MCF 10A (cell line): ENCODE results near the gene ZACN. TPM values are rescaled to one million over a fixed set of nuclear protein-coding genes. Genes with fewer than 3 reads are reported as not detected.

ENCODE experiments used
- BruUV-seq: library from RNA; stranded (reverse); fragments of 400-500 nt; replicated peaks from 2 replicates; lab custom pipeline; 2021; lab: Mats Ljungman, UMichigan
- CTCF ChIA-PET: fragments of 300-600 bp; sonication (Branson Sonifier 250); formaldehyde crosslinking; extraction: SDS; loops from one replicate; lab custom pipeline; 2021; ENCODE audit warnings: antibody characterized with exemption, inconsistent platforms; lab: Yijun Ruan, JAX
- POLR2A ChIA-PET: fragments of 300-600, 350-650 bp; sonication (Branson Sonifier 250); formaldehyde crosslinking; extraction: SDS; loops from one replicate; lab custom pipeline; 2020; ENCODE audit warnings: antibody characterized with exemption, inconsistent platforms; lab: Yijun Ruan, JAX
- DNase-seq: peaks from one replicate; pipeline ENCODE4 v3.0.0-alpha.2; 2018; ENCODE audit not compliant: unreplicated experiment
- H3K27ac Mint-ChIP-seq: one replicate; pipeline ENCODE4 v1.8.0; 2022; ENCODE audit warnings: mild to moderate bottlenecking, low read depth, mixed read lengths; ENCODE audit not compliant: unreplicated experiment
- H3K27me3 Mint-ChIP-seq: one replicate; pipeline ENCODE4 v1.8.0; 2022; ENCODE audit warnings: mixed read lengths; ENCODE audit not compliant: insufficient read depth, unreplicated experiment
- H3K36me3 Mint-ChIP-seq: one replicate; pipeline ENCODE4 v1.8.0; 2022; ENCODE audit warnings: mild to moderate bottlenecking, moderate library complexity, mixed read lengths; ENCODE audit not compliant: insufficient read depth, unreplicated experiment
- H3K4me1 Mint-ChIP-seq: one replicate; pipeline ENCODE4 v1.8.0; 2022; ENCODE audit warnings: mixed read lengths; ENCODE audit not compliant: insufficient read depth, unreplicated experiment
- H3K4me3 Mint-ChIP-seq: one replicate; pipeline ENCODE4 v1.8.0; 2022; ENCODE audit warnings: mild to moderate bottlenecking, moderate library complexity, mixed read lengths; ENCODE audit not compliant: unreplicated experiment
- H3K9me3 Mint-ChIP-seq: one replicate; pipeline ENCODE4 v1.8.0; 2022; ENCODE audit warnings: mixed read lengths; ENCODE audit not compliant: unreplicated experiment
- CTCF ChIP-seq: fragments of 200-600 bp; IDR thresholded peaks from one replicate; pipeline ENCODE4 v1.8.0; 2022; ENCODE audit warnings: antibody characterized with exemption, mild to moderate bottlenecking; ENCODE audit not compliant: unreplicated experiment
- intact Hi-C: fragments of 100-400 bp; cut with micrococcal nuclease; formaldehyde crosslinking; loops from 2 replicates; pipeline ENCODE4 v1.14.1; 2022
- total RNA-seq: library from RNA; stranded (reverse); gene quantifications from 2 replicates; pipeline ENCODE4 v1.2.3, GENCODE V29; 2022

The ZACN gene
- total RNA-seq, 1 experiment from 2014 or later, result not detected

DNA sequence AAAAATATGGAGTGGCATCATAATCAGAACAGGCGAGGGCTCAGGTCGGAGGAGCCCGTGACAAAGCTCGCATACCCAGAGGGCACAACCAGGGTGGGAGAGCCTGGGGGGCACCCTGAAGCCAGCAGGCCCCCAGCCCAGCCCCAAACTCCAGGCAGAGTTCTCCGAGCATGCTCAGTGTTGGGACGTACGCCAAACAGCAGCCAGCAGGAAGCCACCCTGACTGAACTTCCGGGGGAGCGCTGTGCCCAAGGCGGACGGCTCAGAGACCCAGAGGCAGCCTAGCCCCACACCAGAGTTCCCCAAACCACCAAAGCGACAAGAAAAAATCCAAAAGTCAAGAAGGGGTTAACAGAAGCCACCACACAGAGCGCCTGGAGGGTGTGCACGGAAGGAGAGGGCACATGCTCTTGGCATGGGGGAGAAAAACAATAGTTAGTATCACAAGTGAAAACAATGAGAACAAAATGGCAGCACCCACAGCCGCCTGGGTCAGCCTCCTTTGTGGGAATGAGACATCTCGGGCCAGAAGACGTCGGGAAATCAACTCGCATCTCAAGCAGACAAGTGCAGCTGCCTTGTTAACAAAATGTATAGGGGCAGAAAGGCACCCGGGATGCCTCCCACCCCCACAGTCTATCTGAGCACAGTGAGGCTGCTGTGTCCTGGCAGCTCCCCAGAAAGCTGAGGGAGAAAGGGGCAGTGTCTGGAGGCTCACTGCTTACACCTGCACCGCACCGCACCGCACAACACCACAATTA is 12.7 kb downstream of the ZACN start:
- POLR2A ChIA-PET, result interaction anchor here (0.7 to 1.3 kb wide), 3 partner anchors 10 to 21 kb away, joined by 3 to 8 read pairs (median 3); no protein-coding TSS in a partner anchor
- intact Hi-C loops, result no loop called here
- no peaks in the 10 kb centered on the region for H3K4me1 Mint-ChIP-seq
- H3K27me3 Mint-ChIP-seq, result no peaks in the 10 kb centered on the region
- H3K9me3 Mint-ChIP-seq, result no peaks in the 10 kb centered on the region
- H3K36me3 Mint-ChIP-seq, result peaks cover 41% of the 10 kb centered on the region
- no peak for DNase-seq
- TF ChIP-seq CTCF, result no peak
- CTCF ChIA-PET, result no interaction called here
- BruUV-seq, result no TSS peak
- no peak overlapping the region for H3K4me3 Mint-ChIP-seq
- H3K27ac Mint-ChIP-seq, result no peak overlapping the region

DNA sequence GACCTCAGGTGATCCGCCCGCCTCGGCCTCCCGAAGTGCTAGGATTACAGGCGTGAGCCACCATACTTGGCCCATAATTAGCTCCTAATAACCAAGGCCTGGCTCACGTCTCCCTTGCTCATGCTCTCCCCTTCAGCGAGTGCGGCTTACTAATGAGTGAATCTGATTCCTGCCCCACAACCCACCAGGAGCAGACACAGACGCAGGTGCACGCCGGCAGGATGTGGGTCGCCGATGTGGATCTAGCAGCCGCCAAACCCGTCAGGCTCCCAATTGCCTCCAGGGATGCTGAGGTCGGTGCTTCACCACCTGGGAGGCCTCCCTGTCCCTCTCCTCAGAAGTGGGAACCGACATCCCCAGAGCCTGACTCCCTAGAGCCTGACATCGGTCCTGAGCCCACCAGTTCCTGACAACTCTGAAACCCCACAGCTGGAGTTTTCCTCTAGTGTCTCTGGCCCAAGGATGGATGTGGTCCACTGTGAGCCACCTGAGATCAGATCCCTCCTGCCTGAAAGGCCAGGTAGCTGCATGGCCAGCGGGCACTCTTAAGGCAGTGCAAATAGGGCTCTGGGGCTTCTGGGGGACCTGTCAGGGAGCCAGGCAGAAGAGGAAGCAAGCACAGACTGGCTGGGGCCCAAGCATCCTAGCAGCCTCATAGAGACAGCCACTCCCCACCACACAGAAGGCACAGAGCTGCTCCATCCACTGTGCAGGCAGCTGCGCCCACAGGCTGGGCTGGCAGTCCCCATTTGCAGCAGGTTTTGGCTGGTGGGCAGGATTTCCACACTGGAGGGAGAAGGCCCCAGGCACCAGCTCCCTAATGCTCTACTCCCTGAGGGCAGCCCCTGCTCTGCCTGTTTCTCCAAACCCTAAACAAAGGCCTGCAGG is 13.8 kb downstream of the ZACN start:
- no peak overlapping the region for H3K27ac Mint-ChIP-seq
- H3K9me3 Mint-ChIP-seq, result no peaks in the 10 kb centered on the region
- no peaks in the 10 kb centered on the region for H3K27me3 Mint-ChIP-seq
- no peaks in the 10 kb centered on the region for H3K4me1 Mint-ChIP-seq
- DNase-seq, result no peak
- H3K36me3 Mint-ChIP-seq, result peaks cover 52% of the 10 kb centered on the region
- no peak for TF ChIP-seq CTCF
- POLR2A ChIA-PET, result interaction anchor here (1.1 to 1.3 kb wide), 2 partner anchors 10 to 11 kb away, joined by 4 to 8 read pairs; no protein-coding TSS in a partner anchor
- BruUV-seq, result no TSS peak
- intact Hi-C loops, result no loop called here
- CTCF ChIA-PET, result interaction anchor here (0.7 to 0.8 kb wide), 3 partner anchors 41 to 329 kb away, joined by 3 to 5 read pairs (median 4); no protein-coding TSS in a partner anchor
- no peak overlapping the region for H3K4me3 Mint-ChIP-seq

GRCh38 chr17:76094046-76094445 is 15.1 kb downstream of the ZACN start:
- BruUV-seq, result no TSS peak
- H3K4me1 Mint-ChIP-seq, result no peaks in the 10 kb centered on the region
- H3K36me3 Mint-ChIP-seq, result peaks cover 60% of the 10 kb centered on the region
- CTCF ChIA-PET, result interaction anchor here (0.6 kb wide), 1 partner anchor 19 kb away, joined by 3 read pairs; the partner anchor contains the start of gene GALR2
- no peaks in the 10 kb centered on the region for H3K9me3 Mint-ChIP-seq
- no peak for DNase-seq
- POLR2A ChIA-PET, result interaction anchor here (0.6 kb wide), 1 partner anchor 161 kb away, joined by 3 read pairs; no protein-coding TSS in a partner anchor
- intact Hi-C loops, result no loop called here
- TF ChIP-seq CTCF, result no peak
- H3K27me3 Mint-ChIP-seq, result no peaks in the 10 kb centered on the region
- no peak overlapping the region for H3K27ac Mint-ChIP-seq
- H3K4me3 Mint-ChIP-seq, result no peak overlapping the region
